Head of caudate nucleus (tissue), 42 donors: ENCODE data around the gene PDCD6IP.
"Not testable (repeated sequence)": the region's sequence is repeated elsewhere in the genome, so short reads cannot be mapped to it uniquely, and the experiment has no call there.

Experiments used
- DNase-seq, 42 donors: peaks; one replicate each; pipeline versions ENCODE4 v3.0.0 to v3.0.0-alpha.2; 2020 to 2021; ENCODE audit warnings: mixed read lengths in 7 of 42
- intact Hi-C: fragments of 100-400 bp; cut with DNase I; formaldehyde crosslinking; loops from one replicate; pipeline ENCODE4 v1.15.0; 2022

The PDCD6IP gene

GRCh38 chr3:33833408-33834095 lies 35.1 kb downstream of the PDCD6IP start:
- intact Hi-C loops: no loop called here
- DNase-seq: no peak

GRCh38 chr3:33834096-33834453 lies 35.6 kb downstream of the PDCD6IP start:
- no peak for DNase-seq
- intact Hi-C loops: no loop called here

- intact Hi-C loops, DNase-seq: not testable (repeated sequence)
Measured at GRCh38 chr3:33837182-33837581, 38.8 kb downstream of the PDCD6IP start.

- no peak for DNase-seq
- intact Hi-C loops: no loop called here
Measured at GRCh38 chr3:33839283-33839682, 40.9 kb downstream of the PDCD6IP start.

GRCh38 chr3:33840179-33840578 lies 41.7 kb downstream of the PDCD6IP start:
- DNase-seq: no peak
- intact Hi-C loops: no loop called here

- intact Hi-C loops: no loop called here
- DNase-seq: no peak
Measured at GRCh38 chr3:33848624-33849347, 50.4 kb downstream of the PDCD6IP start.

- DNase-seq, intact Hi-C loops: not testable (repeated sequence)
Measured at GRCh38 chr3:33850599-33850998, 52.2 kb downstream of the PDCD6IP start.

GRCh38 chr3:33855407-33855806 lies 57.0 kb downstream of the PDCD6IP start:
- intact Hi-C loops, DNase-seq: not testable (repeated sequence)

- intact Hi-C loops: no loop called here
- no peak for DNase-seq
Measured at GRCh38 chr3:33855884-33856546, 57.6 kb downstream of the PDCD6IP start.

- DNase-seq, intact Hi-C loops: not testable (repeated sequence)
Measured at GRCh38 chr3:33857701-33858100, 59.3 kb downstream of the PDCD6IP start.

GRCh38 chr3:33858131-33858530 lies 59.7 kb downstream of the PDCD6IP start:
- intact Hi-C loops: no loop called here

GRCh38 chr3:33860373-33861050 lies 62.1 kb downstream of the PDCD6IP start:
- no peak for DNase-seq
- intact Hi-C loops: no loop called here

More at GRCh38 chr3:33858131-33858530, 59.7 kb downstream of the PDCD6IP start:
- DNase-seq: no peak

- intact Hi-C loops: no loop called here
- no peak for DNase-seq
Measured at GRCh38 chr3:33865133-33865532, 66.7 kb downstream of the PDCD6IP start.

- DNase-seq: peak in 3 of 42 donors; percentile 13 to 32 (median 15)
- intact Hi-C loops: no loop called here
Measured at GRCh38 chr3:33868309-33868708, 69.9 kb downstream of the PDCD6IP start.

- DNase-seq: no peak
- intact Hi-C loops: no loop called here
Measured at GRCh38 chr3:33869977-33870376, 71.5 kb downstream of the PDCD6IP start.

GRCh38 chr3:33874815-33875214 lies 76.4 kb downstream of the PDCD6IP start:
- intact Hi-C loops: no loop called here
- DNase-seq: no peak

GRCh38 chr3:33875680-33876079 lies 77.2 kb downstream of the PDCD6IP start:
- intact Hi-C loops: no loop called here
- no peak for DNase-seq

GRCh38 chr3:33877187-33877586 lies 78.8 kb downstream of the PDCD6IP start:
- intact Hi-C loops: no loop called here
- DNase-seq: no peak

GRCh38 chr3:33879540-33879939 lies 81.1 kb downstream of the PDCD6IP start:
- DNase-seq: no peak
- intact Hi-C loops: no loop called here
